H7 (cell line): ENCODE data around the gene MLH1. TPM values are rescaled to one million over a fixed set of nuclear protein-coding genes. Genes with fewer than 3 reads are reported as not detected.
"Not testable (repeated sequence)": the region's sequence is repeated elsewhere in the genome, so short reads cannot be mapped to it uniquely, and the experiment has no call there.

ENCODE experiments used
- DNase-seq: peaks from one replicate; pipeline ENCODE4 v3.0.0; 2012
- H3K27me3 ChIP-seq: 2 replicates; pipeline ENCODE4 v1.6.0; 2011; ENCODE audit warnings: mild to moderate bottlenecking, low read length; ENCODE audit not compliant: control insufficient read depth, insufficient read depth
- H3K36me3 ChIP-seq: replicated peaks from 2 replicates; pipeline ENCODE4 v1.5.1; 2011; ENCODE audit warnings: low read length; ENCODE audit not compliant: control insufficient read depth, insufficient read depth
- H3K4me3 ChIP-seq: 2 replicates; pipeline ENCODE4 v1.5.1; 2011; ENCODE audit warnings: low read depth, mild to moderate bottlenecking, control low read depth, low read length, moderate library complexity; ENCODE audit not compliant: insufficient read depth
- total RNA-seq: library from RNA; depleted of rRNA; stranded (reverse); fragments of >200 nt; shearing (Covaris generic); gene quantifications from 2 replicates; pipeline ENCODE4 v1.2.3, GENCODE V29; 2014

Gene MLH1
- total RNA-seq, 1 experiment from 2014 or later: 55.7 TPM

GRCh38 chr3:37039161-37039846, 46.0 kb downstream of the MLH1 start:
- no peaks in the 10 kb centered on the region for H3K27me3 ChIP-seq
- no peak for DNase-seq
- peaks cover 14% of the 10 kb centered on the region for H3K36me3 ChIP-seq
- no peak overlapping the region for H3K4me3 ChIP-seq

GRCh38 chr3:37040231-37040630, 46.9 kb downstream of the MLH1 start:
- Histone ChIP-seq H3K36me3 (peaks cover 14% of the 10 kb centered on the region), H3K4me3 (no peak overlapping the region), H3K27me3 (no peaks in the 10 kb centered on the region)
- no peak for DNase-seq

- H3K4me3 ChIP-seq: no peak overlapping the region
- H3K36me3 ChIP-seq: peaks cover 10% of the 10 kb centered on the region
- no peaks in the 10 kb centered on the region for H3K27me3 ChIP-seq
- no peak for DNase-seq
These were observed 48.4 kb downstream of the MLH1 start for GRCh38 chr3:37041546-37042195.

- not testable (repeated sequence) for H3K4me3 ChIP-seq, H3K27me3 ChIP-seq, DNase-seq
- H3K36me3 ChIP-seq: peaks cover 12% of the 10 kb centered on the region
These were observed 49.4 kb downstream of the MLH1 start for GRCh38 chr3:37042712-37043111.

GRCh38 chr3:37050282-37050681, 57.0 kb downstream of the MLH1 start:
- H3K4me3 ChIP-seq: no peak overlapping the region
- no peaks in the 10 kb centered on the region for H3K27me3 ChIP-seq
- DNase-seq: no peak
- peaks cover 23% of the 10 kb centered on the region for H3K36me3 ChIP-seq

GRCh38 chr3:37052860-37053259, 59.5 kb downstream of the MLH1 start:
- Histone ChIP-seq H3K36me3 (peaks cover 21% of the 10 kb centered on the region), H3K27me3 (no peaks in the 10 kb centered on the region), H3K4me3 (no peak overlapping the region)
- DNase-seq: no peak

- Histone ChIP-seq H3K27me3 (no peaks in the 10 kb centered on the region), H3K4me3 (no peak overlapping the region), H3K36me3 (peaks cover 23% of the 10 kb centered on the region)
- no peak for DNase-seq
These were observed 60.0 kb downstream of the MLH1 start for GRCh38 chr3:37053337-37053736.

GRCh38 chr3:37053753-37054152, 60.4 kb downstream of the MLH1 start:
- Histone ChIP-seq H3K27me3 (no peaks in the 10 kb centered on the region), H3K4me3 (no peak overlapping the region), H3K36me3 (peaks cover 23% of the 10 kb centered on the region)
- no peak for DNase-seq

- H3K27me3 ChIP-seq: no peaks in the 10 kb centered on the region
- H3K36me3 ChIP-seq: peaks cover 20% of the 10 kb centered on the region
- H3K4me3 ChIP-seq: no peak overlapping the region
- DNase-seq: no peak
These were observed 61.1 kb downstream of the MLH1 start for GRCh38 chr3:37054370-37054769.

- not testable (repeated sequence) for H3K27me3 ChIP-seq, DNase-seq, H3K4me3 ChIP-seq
- H3K36me3 ChIP-seq: peaks cover 16% of the 10 kb centered on the region
These were observed 61.8 kb downstream of the MLH1 start for GRCh38 chr3:37055077-37055476.

GRCh38 chr3:37056826-37057225, 63.5 kb downstream of the MLH1 start:
- H3K27me3 ChIP-seq: no peaks in the 10 kb centered on the region
- peaks cover 12% of the 10 kb centered on the region for H3K36me3 ChIP-seq
- no peak for DNase-seq

GRCh38 chr3:37058117-37058516, 64.8 kb downstream of the MLH1 start:
- no peaks in the 10 kb centered on the region for H3K27me3 ChIP-seq
- H3K36me3 ChIP-seq: peaks cover 8% of the 10 kb centered on the region

More at GRCh38 chr3:37056826-37057225, 63.5 kb downstream of the MLH1 start:
- H3K4me3 ChIP-seq: no peak overlapping the region

GRCh38 chr3:37064747-37065146, 71.4 kb downstream of the MLH1 start:
- DNase-seq: no peak
- no peak overlapping the region for H3K4me3 ChIP-seq
- H3K36me3 ChIP-seq: peaks cover 5% of the 10 kb centered on the region
- H3K27me3 ChIP-seq: no peaks in the 10 kb centered on the region

More at GRCh38 chr3:37058117-37058516, 64.8 kb downstream of the MLH1 start:
- H3K4me3 ChIP-seq: no peak overlapping the region
- no peak for DNase-seq

GRCh38 chr3:37067577-37067976, 74.3 kb downstream of the MLH1 start:
- no peaks in the 10 kb centered on the region for H3K27me3 ChIP-seq
- H3K36me3 ChIP-seq: peaks cover 3% of the 10 kb centered on the region
- DNase-seq: no peak
- H3K4me3 ChIP-seq: no peak overlapping the region

- Histone ChIP-seq H3K36me3 (peaks cover 3% of the 10 kb centered on the region), H3K27me3 (no peaks in the 10 kb centered on the region), H3K4me3 (no peak overlapping the region)
- no peak for DNase-seq
These were observed 74.7 kb downstream of the MLH1 start for GRCh38 chr3:37068031-37068430.
